ENCODE results near the gene MT1M. TPM values are rescaled to one million over a fixed set of nuclear protein-coding genes. Genes with fewer than 3 reads are reported as not detected.

The MT1M gene
- total RNA-seq, 1 donor from 2014 or later, result not detected

DNA sequence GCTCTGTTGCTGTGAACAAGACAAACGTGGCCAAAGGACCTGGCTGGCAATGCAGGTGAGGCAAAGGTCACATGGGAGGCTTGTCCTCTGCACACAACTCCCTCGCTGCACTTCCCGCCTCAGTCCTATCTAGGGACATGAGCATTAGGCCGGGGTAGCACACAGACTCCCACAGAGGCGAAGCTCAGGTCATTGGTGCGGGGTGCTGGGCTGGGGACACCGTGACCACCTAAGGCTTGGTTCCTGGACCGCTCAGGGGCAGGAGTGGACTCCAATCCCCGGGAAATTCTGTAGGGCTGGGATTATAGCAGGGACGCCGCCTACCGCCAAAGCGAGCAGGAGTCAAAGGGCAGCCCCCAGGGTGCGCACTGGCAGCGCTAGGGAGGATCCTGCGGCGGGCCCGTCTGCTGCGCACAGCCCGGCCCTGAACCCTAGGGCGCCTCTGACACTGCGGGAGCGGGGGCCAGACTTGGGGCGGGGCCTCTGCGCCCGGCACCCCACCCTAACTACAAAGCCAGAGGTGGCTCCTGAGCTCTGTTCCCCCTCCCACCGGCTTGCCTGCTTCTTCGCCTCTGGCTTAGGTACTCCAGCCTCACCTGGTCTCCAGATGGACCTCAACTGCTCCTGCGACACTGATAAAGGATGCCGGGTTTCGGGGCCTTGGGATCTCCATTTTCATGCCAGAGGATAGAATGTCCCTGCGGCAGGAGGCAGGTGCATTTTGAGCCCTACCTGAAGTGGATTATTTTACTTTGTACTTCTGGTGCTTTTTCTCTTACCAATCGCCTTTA, 15.4 kb downstream of the MT1M start:
- no peak for DNase-seq (ENCODE audit: low spot score)
- TF ChIP-seq CTCF (IDR thresholded peaks at IDR 0.05; ENCODE audit: unreplicated experiment), result no peak
- no peak overlapping the region for H3K27ac Mint-ChIP-seq (ENCODE audit: unreplicated experiment)
- H3K27me3 Mint-ChIP-seq (ENCODE audit: unreplicated experiment), result peaks cover 21% of the 10 kb centered on the region
- H3K9me3 Mint-ChIP-seq (ENCODE audit: unreplicated experiment), result no peaks in the 10 kb centered on the region
- no peaks in the 10 kb centered on the region for H3K36me3 Mint-ChIP-seq (ENCODE audit: low read depth, unreplicated experiment)
- no peaks in the 10 kb centered on the region for H3K4me1 Mint-ChIP-seq (ENCODE audit: unreplicated experiment)
- no peak overlapping the region for H3K4me3 Mint-ChIP-seq (ENCODE audit: unreplicated experiment)

DNA sequence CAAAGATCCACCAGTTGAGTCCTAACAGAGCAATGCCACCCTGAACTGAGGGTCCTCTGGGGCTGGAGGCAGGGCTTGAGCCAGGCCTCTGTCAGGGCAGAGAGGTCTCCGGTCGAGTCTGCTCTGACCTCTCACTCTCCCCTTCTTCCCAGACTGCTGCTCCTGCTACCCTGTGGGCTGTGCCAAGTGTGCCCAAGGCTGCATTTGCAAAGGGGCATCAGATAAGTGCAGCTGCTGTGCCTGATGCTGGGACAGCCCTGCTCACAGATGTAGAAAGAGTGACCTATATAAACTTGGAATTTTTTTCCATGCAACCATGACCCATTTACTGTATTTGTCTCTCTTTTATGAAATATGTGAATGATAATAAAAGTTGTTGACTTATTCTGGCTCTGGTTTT, 16.8 kb downstream of the MT1M start:
- peaks cover 17% of the 10 kb centered on the region for H3K27me3 Mint-ChIP-seq (ENCODE audit: unreplicated experiment)

DNA sequence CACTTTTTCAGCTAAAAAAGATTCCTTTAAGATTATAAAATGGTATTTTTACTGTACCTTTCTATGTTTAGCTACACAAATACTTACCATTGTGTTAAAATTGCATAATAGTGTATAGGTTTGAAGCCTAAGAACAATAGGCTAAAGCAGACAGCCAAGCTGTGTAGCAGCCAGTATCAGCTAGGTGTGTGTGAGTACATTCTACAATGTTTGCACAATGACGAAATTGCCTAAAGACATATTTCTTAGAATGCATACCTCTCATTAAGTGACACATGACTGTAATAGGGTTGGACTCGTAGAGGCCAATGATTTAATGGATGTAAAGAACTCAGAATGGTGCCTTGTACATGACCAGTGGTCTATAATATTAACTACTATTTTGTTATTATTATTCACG, 17.4 kb downstream of the MT1M start:
- H3K27me3 Mint-ChIP-seq (ENCODE audit: unreplicated experiment), result peaks cover 17% of the 10 kb centered on the region
- DNase-seq (ENCODE audit: low spot score), result no peak
- no peak overlapping the region for H3K4me3 Mint-ChIP-seq (ENCODE audit: unreplicated experiment)
- H3K4me1 Mint-ChIP-seq (ENCODE audit: unreplicated experiment), result no peaks in the 10 kb centered on the region
- H3K36me3 Mint-ChIP-seq (ENCODE audit: low read depth, unreplicated experiment), result no peaks in the 10 kb centered on the region
- no peak for TF ChIP-seq CTCF (IDR thresholded peaks at IDR 0.05; ENCODE audit: unreplicated experiment)
- no peak overlapping the region for H3K27ac Mint-ChIP-seq (ENCODE audit: unreplicated experiment)
- no peaks in the 10 kb centered on the region for H3K9me3 Mint-ChIP-seq (ENCODE audit: unreplicated experiment)

More for the DNA sequence above, 16.8 kb downstream of the MT1M start:
- Mint-ChIP-seq H3K4me3 (ENCODE audit: unreplicated experiment) (no peak overlapping the region), H3K4me1 (ENCODE audit: unreplicated experiment) (no peaks in the 10 kb centered on the region), H3K27ac (ENCODE audit: unreplicated experiment) (no peak overlapping the region), H3K9me3 (ENCODE audit: unreplicated experiment) (no peaks in the 10 kb centered on the region), H3K36me3 (ENCODE audit: low read depth, unreplicated experiment) (no peaks in the 10 kb centered on the region)
- no peak for TF ChIP-seq CTCF (IDR thresholded peaks at IDR 0.05; ENCODE audit: unreplicated experiment)
- DNase-seq (ENCODE audit: low spot score), result no peak

DNA sequence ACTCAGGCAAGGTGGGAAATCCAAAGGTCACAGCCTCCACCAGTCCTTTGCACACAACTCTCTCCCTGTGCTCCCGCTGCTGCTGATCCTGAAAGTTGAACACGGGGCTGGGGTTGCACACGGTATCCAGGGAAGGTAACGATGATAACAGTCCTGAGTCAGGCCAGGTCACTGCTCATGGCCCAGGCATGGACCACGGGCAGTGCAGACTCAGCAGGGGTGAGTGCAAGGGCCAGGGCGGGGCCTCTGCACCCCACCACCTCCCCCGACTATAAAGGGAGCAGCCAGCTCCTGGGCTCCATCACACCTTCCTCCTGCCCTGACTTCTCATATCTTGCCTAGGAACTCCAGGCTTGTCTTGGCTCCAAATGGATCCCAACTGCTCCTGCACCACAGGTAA, 19.1 kb downstream of the MT1M start, which contains the start of gene MT1B:
Gene MT1B (plus strand): TSS at position 301 of the 400 bp plus-strand sequence. CDS start 68 bp downstream, at position 369.
- H3K27ac Mint-ChIP-seq (ENCODE audit: unreplicated experiment), result no peak within 1 kb of the TSS
- no peak for TF ChIP-seq CTCF (IDR thresholded peaks at IDR 0.05; ENCODE audit: unreplicated experiment)
- H3K36me3 Mint-ChIP-seq (ENCODE audit: low read depth, unreplicated experiment), result no peaks in the 10 kb centered on the region
- H3K4me3 Mint-ChIP-seq (ENCODE audit: unreplicated experiment), result no peak within 1 kb of the TSS
- no peaks in the 10 kb centered on the region for H3K9me3 Mint-ChIP-seq (ENCODE audit: unreplicated experiment)
- no peaks in the 10 kb centered on the region for H3K4me1 Mint-ChIP-seq (ENCODE audit: unreplicated experiment)
- H3K27me3 Mint-ChIP-seq (ENCODE audit: unreplicated experiment), result peaks cover 15% of the 10 kb centered on the region
- DNase-seq (ENCODE audit: low spot score), result no peak

DNA sequence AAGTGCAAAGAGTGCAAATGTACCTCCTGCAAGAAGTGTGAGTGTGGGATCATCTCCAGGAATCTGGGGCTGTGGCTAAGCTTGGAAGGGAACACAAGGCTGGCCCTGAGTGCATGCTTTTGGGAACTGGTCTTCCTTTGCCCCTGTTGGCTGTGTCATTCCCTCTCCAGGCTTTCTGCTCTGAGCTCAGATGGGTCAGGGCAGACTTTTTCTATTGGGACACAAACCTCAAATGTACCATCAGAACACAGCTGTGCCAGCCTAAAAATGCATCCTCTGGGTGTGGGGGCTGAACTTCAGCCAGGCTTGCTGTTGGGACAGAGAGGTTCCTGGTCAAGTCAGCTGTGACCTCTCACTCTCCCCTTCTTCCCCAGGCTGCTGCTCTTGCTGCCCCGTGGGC, 20.1 kb downstream of the MT1M start:
- Mint-ChIP-seq H3K36me3 (ENCODE audit: low read depth, unreplicated experiment) (no peaks in the 10 kb centered on the region), H3K4me3 (ENCODE audit: unreplicated experiment) (no peak overlapping the region), H3K27ac (ENCODE audit: unreplicated experiment) (no peak overlapping the region), H3K27me3 (ENCODE audit: unreplicated experiment) (peaks cover 17% of the 10 kb centered on the region), H3K9me3 (ENCODE audit: unreplicated experiment) (no peaks in the 10 kb centered on the region), H3K4me1 (ENCODE audit: unreplicated experiment) (peaks cover 3% of the 10 kb centered on the region)
- no peak for TF ChIP-seq CTCF (IDR thresholded peaks at IDR 0.05; ENCODE audit: unreplicated experiment)
- DNase-seq (ENCODE audit: low spot score), result no peak

Measured in endothelial cell (in vitro differentiated cells).